ENCODE results near the gene PICK1. TPM values are rescaled to one million over a fixed set of nuclear protein-coding genes. Genes with fewer than 3 reads are reported as not detected.
A peak's percentile ranks its signal among the peaks of the same experiment; 100 is the strongest.

The PICK1 gene
- total RNA-seq, 1 donor from 2014 or later = 14.9 TPM

- no peak for DNase-seq
Observed at GRCh38 chr22:38049812-38050619, 7.2 kb upstream of the PICK1 start.

GRCh38 chr22:38050720-38051119 is 6.5 kb upstream of the PICK1 start:
- DNase-seq = no peak

DNA sequence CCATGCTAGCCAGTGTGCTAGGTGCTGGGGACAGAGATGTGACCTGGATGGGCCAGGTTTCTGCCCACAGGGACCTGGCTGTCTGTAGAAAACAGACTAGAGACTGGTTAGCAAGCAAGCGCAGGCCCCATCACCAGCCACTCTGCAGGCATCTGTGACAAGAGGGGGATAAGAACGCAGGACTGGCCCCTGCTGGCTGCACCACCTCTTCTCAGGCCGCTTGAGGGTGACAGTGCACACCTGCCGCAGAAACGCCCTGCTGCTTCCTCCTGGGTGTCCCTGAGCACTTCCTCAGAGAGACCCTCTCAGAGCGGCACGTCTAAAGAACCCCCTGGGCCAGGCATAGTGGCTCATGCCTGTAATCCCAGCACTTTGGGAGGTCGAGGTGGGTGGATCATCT is 5.9 kb upstream of the PICK1 start:
- no peak for DNase-seq

GRCh38 chr22:38051900-38052862 is 5.0 kb upstream of the PICK1 start:
- peak; percentile 94 for DNase-seq

DNA sequence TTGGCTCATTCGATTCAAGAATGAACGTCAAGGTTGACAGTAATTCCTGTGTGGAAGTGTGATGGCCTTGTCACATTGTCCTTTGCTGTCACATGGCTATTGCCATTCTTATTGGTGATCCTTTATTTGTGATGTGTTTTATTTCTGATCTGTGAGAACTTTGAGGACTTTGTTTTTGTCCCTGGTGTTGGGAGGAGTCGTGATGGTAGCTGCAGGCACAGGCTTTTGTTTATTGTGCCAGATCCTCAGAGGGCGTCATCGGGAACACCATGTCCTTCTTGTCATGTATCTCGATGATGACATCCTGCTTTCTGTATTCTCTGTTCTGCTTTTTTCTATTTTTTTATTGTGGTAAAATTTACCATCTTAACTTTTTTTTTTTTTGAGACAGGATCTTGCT is 5.6 kb downstream of the PICK1 start:
- no peak for DNase-seq

DNA sequence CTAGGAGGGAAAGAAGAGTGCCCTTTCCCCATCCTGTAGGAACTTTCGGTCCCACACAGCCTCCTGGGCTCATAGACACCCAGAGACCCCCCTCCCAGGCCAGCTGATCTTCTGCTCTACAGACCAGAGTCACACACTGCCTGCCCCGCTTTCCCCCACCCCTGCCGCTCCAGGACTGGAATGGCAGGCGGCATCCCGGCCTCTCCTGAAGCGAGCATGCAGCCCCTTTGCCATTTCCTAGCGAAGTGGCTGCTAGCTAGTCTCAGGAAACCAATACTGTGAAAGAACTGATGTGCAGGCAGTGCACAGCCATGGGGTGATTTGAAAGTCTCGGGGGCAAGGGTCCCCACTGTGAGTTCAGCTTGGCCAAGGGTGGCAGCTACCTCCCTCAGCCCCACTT is 8.3 kb downstream of the PICK1 start:
- DNase-seq = no peak

GRCh38 chr22:38066381-38067027 is 9.3 kb downstream of the PICK1 start:
- no peak for DNase-seq

DNA sequence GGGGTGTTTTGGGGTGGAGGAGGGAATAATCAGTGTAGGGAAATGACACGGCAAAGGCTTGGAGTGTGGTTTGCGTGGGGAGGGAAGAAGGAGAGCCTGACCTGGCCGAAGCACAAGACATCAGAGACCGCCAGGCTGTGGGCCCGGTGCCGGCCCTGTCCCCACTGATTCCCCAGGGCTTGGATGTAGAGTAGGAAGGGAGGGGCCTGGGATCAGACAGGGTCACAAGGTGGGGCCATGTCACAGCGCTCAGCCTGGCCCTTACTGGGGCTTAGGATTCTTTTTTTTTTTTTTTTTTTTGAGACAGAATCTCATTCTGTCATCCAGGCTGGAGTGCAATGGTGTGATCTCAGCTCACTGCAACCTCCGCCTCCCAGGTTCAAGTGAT is 9.8 kb downstream of the PICK1 start:
- DNase-seq = no peak

- no peak for DNase-seq
Observed at GRCh38 chr22:38067761-38068360, 10.7 kb downstream of the PICK1 start.

GRCh38 chr22:38068641-38069371 is 11.6 kb downstream of the PICK1 start:
- DNase-seq = no peak

DNA sequence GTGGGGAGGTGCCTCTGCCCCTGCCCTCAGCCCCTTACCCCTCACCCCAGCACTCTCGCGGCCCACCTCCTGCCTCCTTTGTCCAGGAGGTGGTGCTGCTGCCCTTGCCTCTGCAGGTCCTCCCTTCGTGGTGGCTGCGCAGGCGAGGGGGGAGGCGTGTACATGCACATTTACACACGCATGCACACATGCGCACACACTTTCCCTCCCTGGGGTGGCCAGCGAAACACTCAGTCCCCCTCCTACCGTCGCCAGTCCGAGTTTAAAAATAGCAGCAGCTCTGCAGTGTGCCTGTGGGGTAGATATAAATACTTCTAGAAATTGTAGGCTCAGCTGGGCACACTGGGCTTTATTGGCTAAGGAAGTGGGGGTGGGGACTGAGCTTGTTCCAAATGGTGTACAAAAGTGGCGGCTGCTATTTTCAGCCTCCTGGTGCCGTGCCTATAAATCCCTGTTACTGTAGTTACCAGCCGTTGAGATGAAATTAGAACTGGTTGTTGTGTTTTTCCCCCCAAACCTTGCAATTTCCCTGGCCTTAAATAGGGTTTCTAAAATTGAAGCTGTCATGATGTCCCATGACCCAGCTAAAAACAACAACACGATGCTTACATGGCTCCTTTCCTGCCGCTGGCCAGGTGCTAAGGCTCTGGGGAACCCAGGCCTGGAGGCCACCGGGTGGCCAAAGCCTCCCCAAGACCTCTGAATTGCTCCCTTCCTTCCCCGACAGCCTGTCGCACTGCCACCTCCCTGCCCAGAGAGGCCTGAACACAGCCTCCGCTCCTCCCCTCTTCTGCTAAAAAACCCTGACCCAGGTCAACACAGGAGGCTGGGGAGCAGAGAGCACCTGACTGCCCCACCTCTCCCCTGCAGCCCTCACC is 12.4 kb downstream of the PICK1 start:
- DNase-seq = peak; percentile 86

- peak; percentile 51 for DNase-seq
Observed at GRCh38 chr22:38070250-38070921, 13.2 kb downstream of the PICK1 start.

DNA sequence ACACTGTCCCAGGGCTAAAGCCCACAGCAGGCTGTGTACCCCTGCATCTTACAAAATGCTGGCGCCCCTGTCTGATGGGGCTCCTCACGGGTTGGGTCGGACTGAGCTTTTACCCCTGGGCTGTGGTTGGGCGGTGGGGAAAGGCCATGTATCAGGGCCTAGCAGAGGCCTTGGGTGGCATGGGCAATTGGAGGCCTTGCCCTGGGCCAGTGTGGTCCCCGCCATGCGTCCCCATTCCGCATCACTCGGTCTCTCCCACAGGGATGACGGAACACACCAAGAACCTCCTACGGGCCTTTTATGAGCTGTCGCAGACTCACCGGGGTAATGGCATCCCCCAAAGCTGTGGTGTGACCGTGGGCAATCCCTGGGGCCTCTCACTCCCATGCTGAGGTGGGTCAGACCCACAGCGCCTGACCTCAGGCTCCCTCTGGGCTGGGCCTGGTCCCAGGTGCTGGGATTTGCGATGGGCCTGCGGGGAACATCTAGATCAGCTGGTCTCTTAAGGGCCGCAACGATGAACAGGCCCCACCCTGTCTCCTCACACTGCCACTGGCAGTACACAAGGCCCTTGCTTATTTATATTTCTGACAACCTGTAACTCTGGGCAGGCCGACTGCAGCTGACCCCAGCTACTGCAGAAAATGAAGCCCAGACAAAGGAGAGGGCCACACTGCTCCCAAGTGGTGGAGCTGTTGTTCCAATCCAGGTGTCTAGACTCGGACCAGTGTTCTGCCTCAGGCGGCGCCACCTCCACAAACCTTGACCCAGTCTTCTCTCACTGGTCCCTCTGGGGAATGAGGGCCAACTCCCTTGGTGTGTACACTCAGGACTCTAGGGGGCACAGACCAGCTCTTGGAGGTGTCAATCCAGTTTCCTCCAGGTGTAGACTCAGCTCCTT is 14.5 kb downstream of the PICK1 start:
- DNase-seq = no peak

DNA sequence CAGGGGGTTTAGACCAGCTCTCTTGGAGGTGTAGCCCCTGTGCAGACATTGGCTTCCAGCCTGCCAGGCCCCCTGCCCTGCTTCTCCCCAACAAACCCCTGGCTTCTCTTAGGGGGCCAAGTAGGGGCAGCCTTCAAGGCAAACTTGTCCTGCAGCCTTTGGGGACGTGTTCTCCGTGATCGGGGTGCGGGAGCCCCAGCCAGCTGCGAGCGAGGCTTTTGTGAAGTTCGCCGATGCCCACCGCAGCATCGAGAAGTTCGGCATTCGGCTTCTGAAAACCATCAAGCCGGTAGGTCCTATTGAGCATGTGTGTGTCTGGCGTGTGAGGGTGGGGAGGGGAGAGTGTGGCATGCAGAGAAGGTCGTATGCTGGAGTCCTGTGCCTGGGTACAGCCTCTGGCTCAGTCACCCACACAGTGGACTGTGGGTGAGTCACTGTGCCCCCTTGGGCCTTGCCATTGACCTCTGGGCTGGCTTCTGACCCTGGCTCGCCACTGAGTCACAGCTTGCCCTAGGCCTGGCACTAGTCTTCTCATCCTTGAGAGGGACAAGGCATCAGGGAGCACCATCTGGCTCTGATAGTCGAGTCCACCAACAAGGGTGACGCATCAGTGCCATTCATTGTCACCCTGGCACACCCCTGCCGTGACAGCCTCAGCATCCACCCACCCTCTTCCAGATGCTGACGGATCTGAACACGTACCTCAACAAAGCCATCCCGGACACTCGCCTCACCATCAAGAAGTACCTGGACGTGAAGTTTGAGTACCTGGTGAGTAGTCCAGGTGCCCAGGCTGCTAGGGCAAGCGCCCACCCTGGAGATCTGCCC is 15.3 kb downstream of the PICK1 start:
- DNase-seq = no peak

- no peak for DNase-seq
Observed at GRCh38 chr22:38073150-38074130, 16.2 kb downstream of the PICK1 start.

All from tongue (tissue), 2 donors.